Activated CD4-positive, alpha-beta memory T cell treated with anti-CD3 and anti-CD28 coated beads, Interleukin-2, amount 10 ng/mL, durations not matched to agents 7 days and 5 days (primary cell): ENCODE data around the gene RNF39. TPM values are rescaled to one million over a fixed set of nuclear protein-coding genes. Genes with fewer than 3 reads are reported as not detected.
"Not testable (repeated sequence)": the region's sequence is repeated elsewhere in the genome, so short reads cannot be mapped to it uniquely, and the experiment has no call there.

Experiments used
- CTCF ChIA-PET: fragments of 350-600 bp; sonication (Branson Sonifier 250); formaldehyde crosslinking; loops from one replicate; lab custom pipeline; 2021; ENCODE audit warnings: antibody characterized with exemption, inconsistent platforms; lab: Charles Lee
- POLR2A ChIA-PET: fragments of 350-600 bp; sonication (Branson Sonifier 250); formaldehyde crosslinking; loops from one replicate; lab custom pipeline; 2021; ENCODE audit warnings: antibody characterized with exemption; lab: Charles Lee
- DNase-seq: peaks from one replicate; pipeline ENCODE4 v3.0.0-alpha.2; 2020
- H3K27ac Mint-ChIP-seq: one replicate; pipeline ENCODE4 v1.8.0; 2021; ENCODE audit warnings: mild to moderate bottlenecking, mixed read lengths
- H3K27me3 Mint-ChIP-seq: one replicate; pipeline ENCODE4 v1.8.0; 2021; ENCODE audit warnings: mixed read lengths
- H3K36me3 Mint-ChIP-seq: one replicate; pipeline ENCODE4 v1.8.0; 2021; ENCODE audit warnings: low read depth, mixed read lengths
- H3K4me1 Mint-ChIP-seq: one replicate; pipeline ENCODE4 v1.8.0; 2021; ENCODE audit warnings: mixed read lengths
- H3K4me3 Mint-ChIP-seq: one replicate; pipeline ENCODE4 v1.8.0; 2021; ENCODE audit warnings: mild to moderate bottlenecking, mixed read lengths
- H3K9me3 Mint-ChIP-seq: one replicate; pipeline ENCODE4 v1.8.0; 2021; ENCODE audit warnings: mixed read lengths
- total RNA-seq, 2 experiments: library from RNA; stranded (reverse); gene quantifications; one replicate each; pipeline ENCODE4 v1.2.3, GENCODE V29; 2021

Gene RNF39
- total RNA-seq, 2 experiments from 2014 or later = not detected

DNA sequence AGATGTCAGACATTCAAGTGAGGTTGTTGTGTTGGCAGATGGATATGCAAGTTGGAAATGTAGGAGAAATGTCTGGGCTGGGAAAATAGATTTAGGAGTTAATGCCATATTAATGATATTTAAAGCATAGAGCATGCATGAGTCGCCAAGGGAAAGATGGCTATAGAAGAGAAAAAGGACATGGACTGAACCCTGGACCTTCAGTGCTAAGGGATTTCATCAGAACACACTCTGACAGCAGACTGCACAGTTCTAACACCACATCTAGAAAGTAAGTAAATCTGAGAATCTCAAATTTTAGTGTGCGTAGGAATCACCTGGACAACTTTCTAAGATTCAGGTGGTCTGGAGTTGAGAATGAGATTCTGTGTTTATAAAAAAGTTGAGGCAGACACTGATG lies 31.8 kb downstream of the RNF39 start:
- Mint-ChIP-seq H3K9me3 (no peaks in the 10 kb centered on the region), H3K27me3 (no peaks in the 10 kb centered on the region), H3K36me3 (no peaks in the 10 kb centered on the region), H3K4me1 (peaks cover 8% of the 10 kb centered on the region), H3K4me3 (no peak overlapping the region), H3K27ac (no peak overlapping the region)
- ChIA-PET CTCF (no interaction called here), POLR2A (no interaction called here)
- DNase-seq = no peak

DNA sequence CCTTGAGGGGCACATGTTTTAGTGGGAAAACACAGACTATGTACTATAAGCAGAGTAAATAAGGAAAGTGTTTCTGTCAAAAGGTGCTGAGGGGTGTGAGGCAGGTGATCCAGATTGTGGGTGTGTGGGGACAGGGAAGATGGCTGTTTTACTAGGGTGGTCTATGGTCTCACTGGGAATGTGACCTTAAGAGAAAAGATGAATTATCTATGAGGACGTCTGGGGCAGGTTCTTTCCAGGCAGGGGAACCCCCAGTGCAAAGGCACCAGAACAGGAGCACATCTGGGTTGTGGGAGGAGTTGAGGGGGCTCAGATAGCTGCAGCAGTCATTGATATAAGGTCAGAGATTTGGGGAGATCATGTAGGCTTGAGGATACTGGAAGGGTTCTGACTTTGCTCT lies 32.7 kb downstream of the RNF39 start:
- Mint-ChIP-seq H3K36me3 (no peaks in the 10 kb centered on the region), H3K4me1 (peaks cover 8% of the 10 kb centered on the region), H3K9me3 (no peaks in the 10 kb centered on the region), H3K4me3 (no peak overlapping the region), H3K27ac (no peak overlapping the region), H3K27me3 (no peaks in the 10 kb centered on the region)
- DNase-seq = no peak
- ChIA-PET POLR2A (no interaction called here), CTCF (no interaction called here)

DNA sequence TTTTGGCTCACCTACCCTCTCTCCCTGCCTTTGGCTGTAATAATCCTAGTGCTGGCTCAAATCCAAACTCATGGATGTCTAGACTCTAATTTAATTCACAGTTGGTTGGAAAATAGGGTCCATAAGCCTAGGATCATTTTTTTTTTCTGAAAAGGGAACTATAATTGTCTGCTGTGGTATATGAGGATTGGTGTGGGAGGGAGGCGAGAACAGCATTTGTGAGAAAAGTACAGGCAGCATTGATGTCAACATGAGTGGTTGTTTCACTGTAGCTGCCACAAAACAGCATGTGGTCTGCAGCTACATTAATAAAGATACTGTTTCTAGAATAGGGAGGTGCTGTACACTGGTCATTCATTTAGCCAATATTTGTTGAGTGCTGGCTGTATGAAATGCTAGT lies 33.1 kb downstream of the RNF39 start:
- H3K27ac Mint-ChIP-seq = no peak overlapping the region
- ChIA-PET CTCF (interaction anchor here (0.5 kb wide), 1 partner anchor 22 kb away, joined by 3 read pairs; no protein-coding TSS in a partner anchor), POLR2A (no interaction called here)
- H3K27me3 Mint-ChIP-seq = no peaks in the 10 kb centered on the region
- peaks cover 7% of the 10 kb centered on the region for H3K4me1 Mint-ChIP-seq
- H3K4me3 Mint-ChIP-seq = no peak overlapping the region
- no peaks in the 10 kb centered on the region for H3K36me3 Mint-ChIP-seq
- H3K9me3 Mint-ChIP-seq = no peaks in the 10 kb centered on the region
- no peak for DNase-seq

DNA sequence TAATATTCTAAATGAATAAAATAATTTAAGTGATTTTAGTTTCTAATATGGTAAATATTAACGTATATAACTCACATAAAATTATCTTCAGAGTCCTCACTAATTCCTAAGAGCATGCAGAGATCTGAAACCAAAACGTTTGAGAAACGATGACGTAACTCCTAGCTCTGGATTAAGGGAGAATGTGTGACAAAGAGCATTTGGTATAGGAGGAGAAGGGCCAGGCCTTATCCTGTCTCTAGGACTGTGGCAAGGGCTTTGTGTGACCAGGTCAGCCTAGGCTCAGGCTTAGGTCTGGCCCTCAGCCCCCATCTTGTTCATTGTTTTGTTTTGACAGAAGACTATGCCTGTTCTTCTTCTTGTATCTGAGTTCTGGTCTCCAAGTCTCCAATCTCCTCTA lies 33.7 kb downstream of the RNF39 start:
- no peaks in the 10 kb centered on the region for H3K27me3 Mint-ChIP-seq
- H3K4me3 Mint-ChIP-seq = no peak overlapping the region
- peaks cover under 1% of the 10 kb centered on the region for H3K4me1 Mint-ChIP-seq
- ChIA-PET CTCF (no interaction called here), POLR2A (no interaction called here)
- DNase-seq = no peak
- H3K27ac Mint-ChIP-seq = no peak overlapping the region
- no peaks in the 10 kb centered on the region for H3K36me3 Mint-ChIP-seq
- H3K9me3 Mint-ChIP-seq = no peaks in the 10 kb centered on the region

DNA sequence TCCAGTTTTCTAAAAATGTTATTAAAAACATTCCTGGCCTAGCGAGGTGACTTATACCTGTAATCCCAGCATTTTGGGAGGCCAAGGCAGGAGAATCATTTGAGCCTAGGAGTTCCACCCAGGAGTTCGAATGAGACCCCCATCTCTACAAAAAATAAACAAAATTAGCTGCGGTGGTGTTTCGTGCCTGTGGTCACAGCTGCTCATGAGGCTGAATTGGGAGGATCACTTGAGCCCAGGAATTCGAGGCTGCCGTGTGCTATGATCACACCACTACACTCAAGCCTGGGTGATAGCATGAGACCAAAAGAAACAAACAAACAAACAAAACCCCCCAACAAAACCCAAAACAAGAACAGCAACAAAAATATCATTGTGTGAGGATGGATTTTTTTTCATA lies 34.3 kb downstream of the RNF39 start:
- Mint-ChIP-seq H3K36me3 (no peaks in the 10 kb centered on the region), H3K4me1 (no peaks in the 10 kb centered on the region), H3K27me3 (no peaks in the 10 kb centered on the region), H3K4me3 (no peak overlapping the region), H3K27ac (no peak overlapping the region), H3K9me3 (no peaks in the 10 kb centered on the region)
- POLR2A ChIA-PET = no interaction called here
- no peak for DNase-seq
- CTCF ChIA-PET = no interaction called here

DNA sequence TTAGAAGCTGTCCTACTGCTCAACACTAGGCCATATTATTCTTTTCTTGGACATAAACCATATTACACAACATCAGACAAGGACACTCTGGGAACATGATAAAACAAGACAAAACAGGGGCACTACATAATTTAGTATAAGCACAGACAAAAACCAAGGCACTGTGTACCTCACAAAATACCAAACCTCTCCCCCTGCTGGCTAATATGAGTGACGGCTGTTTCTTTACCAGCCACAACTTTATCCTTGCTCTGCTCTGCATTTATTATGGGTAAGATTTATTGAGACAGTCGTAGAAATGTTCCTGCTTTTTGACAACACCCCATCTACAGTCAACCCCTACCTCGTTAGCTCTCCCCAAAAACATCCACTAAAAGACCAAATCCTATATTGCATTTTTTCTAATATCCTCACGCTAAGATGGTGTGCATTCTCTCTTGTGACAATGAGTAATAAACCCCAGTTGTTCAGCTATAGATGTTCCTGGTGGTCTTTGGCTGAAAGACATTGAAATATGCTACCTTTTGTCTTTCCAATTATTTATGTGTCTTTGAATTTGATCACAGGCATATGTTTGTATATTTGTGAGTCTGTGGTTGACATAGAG lies 38.3 kb downstream of the RNF39 start:
- Mint-ChIP-seq H3K27me3 (no peaks in the 10 kb centered on the region), H3K4me1 (no peaks in the 10 kb centered on the region), H3K27ac (no peak overlapping the region), H3K4me3 (no peak overlapping the region), H3K36me3 (no peaks in the 10 kb centered on the region), H3K9me3 (no peaks in the 10 kb centered on the region)
- CTCF ChIA-PET = interaction anchor here (0.6 to 1.5 kb wide), 5 partner anchors 8 to 337 kb away, joined by 3 to 4 read pairs (median 3); no protein-coding TSS in a partner anchor
- DNase-seq = no peak
- POLR2A ChIA-PET = interaction anchor here (1.3 kb wide), 1 partner anchor 23 kb away, joined by 4 read pairs; no protein-coding TSS in a partner anchor

DNA sequence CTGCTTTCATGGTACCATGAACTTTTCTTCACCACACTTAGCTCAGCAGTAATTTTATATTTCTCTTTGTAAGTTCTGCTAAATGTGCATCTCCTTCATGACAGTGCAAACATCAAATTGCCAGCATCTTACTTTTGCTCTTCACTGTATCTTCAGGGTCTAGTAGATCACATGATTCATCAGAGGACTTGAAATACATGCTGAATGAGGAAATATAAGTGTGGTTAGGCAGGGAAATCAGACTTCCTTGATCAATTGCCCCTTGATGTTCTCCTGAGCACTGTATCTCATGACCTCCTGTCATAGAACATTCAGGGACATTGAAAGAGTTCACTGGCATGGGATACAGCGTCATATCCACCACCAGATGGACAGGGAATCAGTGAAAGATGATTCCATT lies 39.8 kb downstream of the RNF39 start:
- H3K27me3 Mint-ChIP-seq = no peaks in the 10 kb centered on the region
- H3K27ac Mint-ChIP-seq = no peak overlapping the region
- POLR2A ChIA-PET = no interaction called here
- H3K36me3 Mint-ChIP-seq = no peaks in the 10 kb centered on the region
- DNase-seq = no peak
- no peak overlapping the region for H3K4me3 Mint-ChIP-seq
- CTCF ChIA-PET = interaction anchor here (1.3 kb wide), 1 partner anchor 10 kb away, joined by 3 read pairs; no protein-coding TSS in a partner anchor
- H3K9me3 Mint-ChIP-seq = no peaks in the 10 kb centered on the region
- H3K4me1 Mint-ChIP-seq = no peaks in the 10 kb centered on the region

GRCh38 chr6:30033440-30033839 lies 42.1 kb downstream of the RNF39 start:
- DNase-seq, H3K27ac Mint-ChIP-seq, CTCF ChIA-PET, H3K36me3 Mint-ChIP-seq, H3K9me3 Mint-ChIP-seq, POLR2A ChIA-PET, H3K4me3 Mint-ChIP-seq, H3K4me1 Mint-ChIP-seq, H3K27me3 Mint-ChIP-seq: not testable (repeated sequence)

GRCh38 chr6:30031381-30031780 lies 44.2 kb downstream of the RNF39 start:
- DNase-seq = no peak
- ChIA-PET CTCF (no interaction called here), POLR2A (no interaction called here)
- Mint-ChIP-seq H3K27ac (no peak overlapping the region), H3K36me3 (no peaks in the 10 kb centered on the region), H3K4me1 (no peaks in the 10 kb centered on the region), H3K27me3 (no peaks in the 10 kb centered on the region), H3K4me3 (no peak overlapping the region), H3K9me3 (no peaks in the 10 kb centered on the region)

GRCh38 chr6:30029588-30029987 lies 46.0 kb downstream of the RNF39 start:
- no peak for DNase-seq
- H3K36me3 Mint-ChIP-seq = no peaks in the 10 kb centered on the region
- no peaks in the 10 kb centered on the region for H3K27me3 Mint-ChIP-seq
- H3K9me3 Mint-ChIP-seq = no peaks in the 10 kb centered on the region
- H3K4me1 Mint-ChIP-seq = no peaks in the 10 kb centered on the region
- H3K4me3 Mint-ChIP-seq = no peak overlapping the region
- H3K27ac Mint-ChIP-seq = no peak overlapping the region
- POLR2A ChIA-PET = no interaction called here
- CTCF ChIA-PET = no interaction called here

GRCh38 chr6:30025186-30025585 lies 50.4 kb downstream of the RNF39 start:
- H3K9me3 Mint-ChIP-seq = no peaks in the 10 kb centered on the region
- CTCF ChIA-PET = interaction anchor here (1.7 to 2.0 kb wide), 2 partner anchors 12 to 177 kb away, joined by 4 read pairs; no protein-coding TSS in a partner anchor
- no peak for DNase-seq
- POLR2A ChIA-PET = interaction anchor here (2.0 kb wide), 1 partner anchor 41 kb away, joined by 6 read pairs; the partner anchor contains the start of gene PPP1R11
- peaks cover 3% of the 10 kb centered on the region for H3K36me3 Mint-ChIP-seq
- no peaks in the 10 kb centered on the region for H3K27me3 Mint-ChIP-seq
- H3K4me3 Mint-ChIP-seq = no peak overlapping the region
- no peaks in the 10 kb centered on the region for H3K4me1 Mint-ChIP-seq
- no peak overlapping the region for H3K27ac Mint-ChIP-seq

DNA sequence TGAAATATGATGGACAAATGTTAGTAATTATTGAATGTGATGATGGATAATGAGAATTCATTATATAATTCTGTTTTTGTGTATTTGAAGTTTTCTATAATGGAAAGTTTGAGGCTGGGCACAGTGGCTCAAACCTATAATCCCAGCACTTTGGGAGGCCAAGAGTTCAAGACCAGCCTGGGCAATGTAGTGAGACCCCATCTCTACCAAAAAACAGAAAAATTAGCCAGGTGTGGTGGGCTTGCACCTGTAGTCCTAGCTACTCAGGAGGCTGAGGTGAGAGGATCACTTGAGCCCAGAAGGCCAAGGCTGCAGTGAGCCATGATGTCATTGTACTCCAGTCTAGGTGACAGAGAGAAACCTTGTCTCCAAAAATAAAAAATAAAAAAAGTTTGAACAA lies 52.9 kb downstream of the RNF39 start:
- H3K36me3 Mint-ChIP-seq, CTCF ChIA-PET, H3K27ac Mint-ChIP-seq, POLR2A ChIA-PET, H3K4me3 Mint-ChIP-seq, H3K27me3 Mint-ChIP-seq, DNase-seq, H3K4me1 Mint-ChIP-seq, H3K9me3 Mint-ChIP-seq: not testable (repeated sequence)

DNA sequence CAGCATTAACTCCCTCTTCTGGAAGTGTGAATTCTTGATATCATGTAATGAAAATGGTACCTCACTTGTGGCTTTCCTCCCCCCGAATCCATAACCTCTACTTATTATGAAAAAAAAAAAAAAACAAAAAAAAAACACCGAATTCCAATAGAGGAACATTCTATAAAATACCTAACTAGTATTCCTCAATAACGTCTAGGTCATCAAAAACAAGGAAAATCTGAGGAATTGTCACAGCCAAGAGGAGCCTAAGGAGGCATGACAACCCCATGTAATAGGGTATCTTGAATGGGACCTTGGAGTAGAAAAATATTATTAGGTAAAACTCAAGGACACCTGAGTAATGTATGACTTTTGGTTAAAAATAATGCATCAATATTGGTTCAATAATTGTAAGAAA lies 53.4 kb downstream of the RNF39 start:
- H3K27ac Mint-ChIP-seq = no peak overlapping the region
- no peaks in the 10 kb centered on the region for H3K9me3 Mint-ChIP-seq
- no peak overlapping the region for H3K4me3 Mint-ChIP-seq
- POLR2A ChIA-PET = no interaction called here
- peaks cover 3% of the 10 kb centered on the region for H3K36me3 Mint-ChIP-seq
- no peaks in the 10 kb centered on the region for H3K4me1 Mint-ChIP-seq
- H3K27me3 Mint-ChIP-seq = no peaks in the 10 kb centered on the region
- no peak for DNase-seq
- CTCF ChIA-PET = no interaction called here

DNA sequence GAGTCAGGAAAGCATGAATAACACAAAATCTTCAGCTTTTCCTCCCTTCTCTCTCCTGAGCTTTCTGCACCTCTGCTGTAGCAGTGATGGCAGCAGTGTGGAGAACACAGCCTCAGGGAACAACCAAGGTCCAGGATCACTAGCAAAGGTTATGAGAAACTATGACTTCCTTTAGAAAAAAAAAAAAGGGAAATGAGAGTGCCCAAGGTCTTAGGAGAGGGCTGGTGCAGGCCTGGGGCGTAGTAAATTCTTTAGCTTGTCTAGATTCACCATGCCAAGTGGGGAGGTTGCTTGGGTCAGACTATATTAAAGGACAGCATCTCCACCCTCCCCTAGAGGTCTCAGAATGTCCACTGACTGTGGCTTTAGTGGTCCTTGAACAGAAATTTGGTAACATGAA lies 54.9 kb downstream of the RNF39 start:
- H3K36me3 Mint-ChIP-seq = peaks cover 3% of the 10 kb centered on the region
- ChIA-PET POLR2A (no interaction called here), CTCF (interaction anchor here (0.5 to 0.8 kb wide), 2 partner anchors 10 to 111 kb away, joined by 3 read pairs; no protein-coding TSS in a partner anchor)
- no peak overlapping the region for H3K4me3 Mint-ChIP-seq
- no peaks in the 10 kb centered on the region for H3K4me1 Mint-ChIP-seq
- DNase-seq = no peak
- no peaks in the 10 kb centered on the region for H3K9me3 Mint-ChIP-seq
- no peaks in the 10 kb centered on the region for H3K27me3 Mint-ChIP-seq
- no peak overlapping the region for H3K27ac Mint-ChIP-seq
